ENCODE measurements around the gene LRIG2.
A peak's percentile ranks its signal among the peaks of the same experiment; 100 is the strongest.
"Not testable (repeated sequence)": the region's sequence is repeated elsewhere in the genome, so short reads cannot be mapped to it uniquely, and the experiment has no call there.

LRIG2 gene, protein sequence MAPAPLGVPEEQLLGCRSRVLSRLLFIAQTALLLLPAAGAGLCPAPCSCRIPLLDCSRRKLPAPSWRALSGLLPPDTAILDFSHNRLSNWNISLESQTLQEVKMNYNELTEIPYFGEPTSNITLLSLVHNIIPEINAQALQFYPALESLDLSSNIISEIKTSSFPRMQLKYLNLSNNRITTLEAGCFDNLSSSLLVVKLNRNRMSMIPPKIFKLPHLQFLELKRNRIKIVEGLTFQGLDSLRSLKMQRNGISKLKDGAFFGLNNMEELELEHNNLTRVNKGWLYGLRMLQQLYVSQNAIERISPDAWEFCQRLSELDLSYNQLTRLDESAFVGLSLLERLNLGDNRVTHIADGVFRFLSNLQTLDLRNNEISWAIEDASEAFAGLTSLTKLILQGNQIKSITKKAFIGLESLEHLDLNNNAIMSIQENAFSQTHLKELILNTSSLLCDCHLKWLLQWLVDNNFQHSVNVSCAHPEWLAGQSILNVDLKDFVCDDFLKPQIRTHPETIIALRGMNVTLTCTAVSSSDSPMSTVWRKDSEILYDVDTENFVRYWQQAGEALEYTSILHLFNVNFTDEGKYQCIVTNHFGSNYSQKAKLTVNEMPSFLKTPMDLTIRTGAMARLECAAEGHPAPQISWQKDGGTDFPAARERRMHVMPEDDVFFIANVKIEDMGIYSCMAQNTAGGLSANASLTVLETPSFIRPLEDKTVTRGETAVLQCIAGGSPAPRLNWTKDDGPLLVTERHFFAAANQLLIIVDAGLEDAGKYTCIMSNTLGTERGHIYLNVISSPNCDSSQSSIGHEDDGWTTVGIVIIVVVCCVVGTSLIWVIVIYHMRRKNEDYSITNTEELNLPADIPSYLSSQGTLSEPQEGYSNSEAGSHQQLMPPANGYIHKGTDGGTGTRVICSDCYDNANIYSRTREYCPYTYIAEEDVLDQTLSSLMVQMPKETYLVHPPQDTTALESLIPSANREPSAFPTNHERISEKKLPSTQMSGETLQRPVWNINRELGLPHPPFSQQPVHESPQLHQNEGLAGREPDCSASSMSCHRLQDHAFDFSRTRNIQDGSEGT

DNA sequence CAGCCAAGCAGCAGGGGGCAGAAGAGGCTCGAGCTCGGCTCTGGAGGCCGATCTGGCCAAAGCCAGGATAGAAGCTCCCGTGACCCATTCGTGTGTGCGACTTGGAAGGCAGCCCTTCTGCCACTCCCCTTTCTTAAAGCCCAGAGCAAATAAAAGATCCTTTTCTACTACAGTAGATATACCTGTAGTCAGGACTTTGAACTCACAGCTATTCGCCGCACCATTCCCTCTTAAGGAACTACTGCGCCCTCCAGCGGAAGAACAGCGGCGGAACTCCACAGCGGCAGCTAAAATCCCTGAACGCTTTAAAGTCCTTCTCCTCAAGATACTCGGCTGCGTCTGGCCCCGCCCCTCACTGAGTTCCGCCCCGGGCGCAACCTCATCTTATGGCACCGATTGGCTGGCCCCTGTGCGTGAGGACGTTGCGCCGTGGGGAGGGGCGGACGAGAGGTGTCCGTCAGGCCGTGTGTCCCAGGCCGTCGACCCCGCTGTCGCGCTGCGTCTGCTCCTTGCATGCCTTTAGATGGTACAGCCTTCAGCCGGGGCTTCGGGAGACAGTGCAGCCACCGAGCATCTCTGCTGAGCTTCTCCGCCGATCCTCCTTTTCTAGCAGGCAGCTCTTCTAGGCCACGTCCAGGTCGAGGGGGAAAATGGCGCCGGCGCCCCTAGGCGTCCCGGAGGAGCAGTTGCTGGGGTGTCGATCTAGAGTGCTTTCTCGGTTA lies at the start of gene LRIG2:
TSS of gene LRIG2 (plus strand) at position 442 of the 722 bp plus-strand sequence. CDS start at position 651, 209 bp downstream.
- Histone ChIP-seq H3K4me2 (ENCODE audit: insufficient read depth, low read length) (peak within 1 kb of the TSS; percentile 81), H3K9me3 (ENCODE audit: insufficient read depth, low read length, severe bottlenecking) (no peaks in the 10 kb centered on the region), H3K27me3 (ENCODE audit: insufficient read depth, low read length, poor library complexity) (no peaks in the 10 kb centered on the region), H3K4me3 (ENCODE audit: low read depth in 1 of 2, low read length in 2 of 2) (peak within 1 kb of the TSS; percentile 88 to 89), H3K27ac (ENCODE audit: low read length) (peak within 1 kb of the TSS; percentile 85), H4K20me1 (ENCODE audit: insufficient read depth, low read length) (peaks cover 10% of the 10 kb centered on the region), H3K36me3 (ENCODE audit: insufficient read depth, low read length) (peaks cover 10% of the 10 kb centered on the region; the same call in 1 of the 2 replicates), H3K4me1 (ENCODE audit: insufficient read depth, low read length) (peaks cover 29% of the 10 kb centered on the region), H3K79me2 (ENCODE audit: insufficient read depth, low read length) (peaks cover 45% of the 10 kb centered on the region), H2AFZ (ENCODE audit: low read depth, low read length) (peak within 1 kb of the TSS; percentile 84), H3K9ac (ENCODE audit: low read depth, low read length) (peak within 1 kb of the TSS; percentile 76)
- no peak for TF ChIP-seq EZH2 (IDR thresholded peaks at IDR 0.05; ENCODE audit: borderline replicate concordance, low read depth, low read length, severe bottlenecking)
- TF ChIP-seq, protein P1, sequence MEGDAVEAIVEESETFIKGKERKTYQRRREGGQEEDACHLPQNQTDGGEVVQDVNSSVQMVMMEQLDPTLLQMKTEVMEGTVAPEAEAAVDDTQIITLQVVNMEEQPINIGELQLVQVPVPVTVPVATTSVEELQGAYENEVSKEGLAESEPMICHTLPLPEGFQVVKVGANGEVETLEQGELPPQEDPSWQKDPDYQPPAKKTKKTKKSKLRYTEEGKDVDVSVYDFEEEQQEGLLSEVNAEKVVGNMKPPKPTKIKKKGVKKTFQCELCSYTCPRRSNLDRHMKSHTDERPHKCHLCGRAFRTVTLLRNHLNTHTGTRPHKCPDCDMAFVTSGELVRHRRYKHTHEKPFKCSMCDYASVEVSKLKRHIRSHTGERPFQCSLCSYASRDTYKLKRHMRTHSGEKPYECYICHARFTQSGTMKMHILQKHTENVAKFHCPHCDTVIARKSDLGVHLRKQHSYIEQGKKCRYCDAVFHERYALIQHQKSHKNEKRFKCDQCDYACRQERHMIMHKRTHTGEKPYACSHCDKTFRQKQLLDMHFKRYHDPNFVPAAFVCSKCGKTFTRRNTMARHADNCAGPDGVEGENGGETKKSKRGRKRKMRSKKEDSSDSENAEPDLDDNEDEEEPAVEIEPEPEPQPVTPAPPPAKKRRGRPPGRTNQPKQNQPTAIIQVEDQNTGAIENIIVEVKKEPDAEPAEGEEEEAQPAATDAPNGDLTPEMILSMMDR (IDR thresholded peaks at IDR 0.05; ENCODE audit: borderline replicate concordance, extremely low read depth, low read length, poor library complexity, severe bottlenecking) = peak; percentile 83
- ATAC-seq (ENCODE audit: insufficient read depth, low read depth) = peak; percentile 96
- peak; percentile 99 for DNase-seq

DNA sequence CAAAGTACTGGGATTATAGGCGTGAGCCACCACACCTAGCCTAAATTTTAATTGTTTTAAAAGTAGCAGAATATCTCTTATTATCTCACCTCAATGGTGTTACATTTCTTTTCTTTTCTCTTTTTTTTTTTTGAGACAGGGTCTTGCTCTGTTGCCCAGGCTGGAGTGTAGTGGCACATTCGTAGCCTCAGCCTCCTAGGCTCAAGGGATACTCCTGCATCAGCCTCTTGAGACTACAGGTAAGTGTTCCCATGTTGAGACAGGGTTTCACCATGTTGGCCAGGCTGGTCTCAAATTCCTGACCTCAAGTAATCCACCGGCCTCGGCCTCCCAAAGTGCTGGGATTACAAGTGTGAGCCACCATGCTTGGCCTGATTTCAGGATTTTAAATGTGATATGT lies 49.7 kb upstream of the LRIG2 start:
- H3K9me3 ChIP-seq (ENCODE audit: insufficient read depth, low read length, severe bottlenecking); H2AFZ ChIP-seq (ENCODE audit: low read depth, low read length); H3K4me1 ChIP-seq (ENCODE audit: insufficient read depth, low read length); H3K9ac ChIP-seq (ENCODE audit: low read depth, low read length); H4K20me1 ChIP-seq (ENCODE audit: insufficient read depth, low read length); DNase-seq; H3K79me2 ChIP-seq (ENCODE audit: insufficient read depth, low read length); H3K4me3 ChIP-seq (ENCODE audit: low read depth in 1 of 2, low read length in 2 of 2); ATAC-seq (ENCODE audit: insufficient read depth, low read depth); H3K27me3 ChIP-seq (ENCODE audit: insufficient read depth, low read length, poor library complexity); H3K4me2 ChIP-seq (ENCODE audit: insufficient read depth, low read length); H3K27ac ChIP-seq (ENCODE audit: low read length); H3K36me3 ChIP-seq (ENCODE audit: insufficient read depth, low read length): not testable (repeated sequence)

DNA sequence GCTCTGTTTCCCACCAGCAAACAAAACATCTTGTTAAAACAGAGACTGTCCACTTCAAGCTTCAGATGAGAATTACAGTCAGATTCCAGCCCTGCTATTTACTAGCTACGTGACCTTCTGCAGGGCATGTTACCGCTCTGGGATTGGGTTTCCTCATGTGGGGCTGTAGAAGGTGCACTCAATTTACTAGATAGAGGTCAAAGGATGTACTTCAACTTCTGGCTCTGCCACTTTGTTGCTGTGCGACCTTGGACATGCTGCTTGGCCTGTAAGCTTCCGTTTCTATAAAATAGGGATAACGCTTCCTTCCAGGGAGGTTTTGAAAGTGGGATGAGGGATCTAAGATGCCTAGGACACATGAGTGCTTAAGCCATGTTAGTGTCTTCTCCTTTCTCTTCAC lies 46.0 kb upstream of the LRIG2 start:
- ATAC-seq (ENCODE audit: insufficient read depth, low read depth) (0 out of 3 replicates have a peak, but pooled peaks have one; percentile 19), DNase-seq (no peak)
- Histone ChIP-seq H3K27me3 (ENCODE audit: insufficient read depth, low read length, poor library complexity) (no peaks in the 10 kb centered on the region), H2AFZ (ENCODE audit: low read depth, low read length) (no peak overlapping the region), H3K4me2 (ENCODE audit: insufficient read depth, low read length) (no peak overlapping the region), H3K79me2 (ENCODE audit: insufficient read depth, low read length) (no peaks in the 10 kb centered on the region), H3K36me3 (ENCODE audit: insufficient read depth, low read length) (no peaks in the 10 kb centered on the region), H4K20me1 (ENCODE audit: insufficient read depth, low read length) (no peaks in the 10 kb centered on the region), H3K27ac (ENCODE audit: low read length) (no peak overlapping the region), H3K4me1 (ENCODE audit: insufficient read depth, low read length) (no peaks in the 10 kb centered on the region), H3K9ac (ENCODE audit: low read depth, low read length) (no peak overlapping the region), H3K9me3 (ENCODE audit: insufficient read depth, low read length, severe bottlenecking) (no peaks in the 10 kb centered on the region), H3K4me3 (ENCODE audit: low read depth in 1 of 2, low read length in 2 of 2) (no peak overlapping the region)
- TF ChIP-seq, protein P1 (IDR thresholded peaks at IDR 0.05; ENCODE audit: borderline replicate concordance, extremely low read depth, low read length, poor library complexity, severe bottlenecking) = no peak
- no peak for TF ChIP-seq EZH2 (IDR thresholded peaks at IDR 0.05; ENCODE audit: borderline replicate concordance, low read depth, low read length, severe bottlenecking)

Data from DND-41 (cell line).